HepG2 (cell line): ENCODE measurements around the gene CFAP61. TPM values are rescaled to one million over a fixed set of nuclear protein-coding genes. Genes with fewer than 3 reads are reported as not detected.

ENCODE experiments used
- ATAC-seq: fragments of 200-7000 bp; cut with Tn5 transposase; 3 replicates; pipeline ENCODE4 v1.9.1; 2020; ENCODE audit warnings: mild to moderate bottlenecking, moderate library complexity
- BruUV-seq: library from RNA; stranded (reverse); fragments of 400-500 nt; replicated peaks from 2 replicates; lab custom pipeline; 2021; lab: Mats Ljungman, UMichigan
- CTCF ChIA-PET: fragments of 300-600 bp; formaldehyde crosslinking; extraction: SDS; loops from one replicate; lab custom pipeline; 2021; ENCODE audit warnings: low total read pairs, inconsistent platforms, low intra/inter-chr PET ratio; lab: Yijun Ruan, JAX
- POLR2A ChIA-PET: fragments of 350-600 bp; sonication (Branson Sonifier 250); formaldehyde crosslinking; loops from one replicate; lab custom pipeline; 2020; ENCODE audit warnings: antibody characterized with exemption, inconsistent platforms; lab: Yijun Ruan, JAX
- DNase-seq: peaks from one replicate; pipeline ENCODE4 v3.0.0-alpha.2; 2015; ENCODE audit warnings: low spot score
- FAIRE-seq: peaks from 3 replicates; lab custom pipeline; 2011; peaks lifted over from hg19 to GRCh38; lab: Jason Lieb, UNC
- H2AFZ ChIP-seq: one replicate; pipeline ENCODE4 v1.6.1; 2011; ENCODE audit warnings: low read length, inconsistent platforms
- H3K27ac ChIP-seq: fragments of 300-600 bp; 3 replicates; pipeline ENCODE4 v1.8.0; 2011; ENCODE audit warnings: mixed run types, mild to moderate bottlenecking, mixed read lengths, low read length, inconsistent platforms; ENCODE audit not compliant: insufficient read depth; ENCODE audit errors: extremely low read length
- H3K27me3 ChIP-seq, 2 experiments: fragments of 200-600 bp in 1 of 2; 2 replicates in 1 of 2; 3 replicates in 1 of 2; pipeline versions ENCODE4 v1.6.0 to v1.8.0; 2011; ENCODE audit warnings: low read length in 2 of 2, mild to moderate bottlenecking in 2 of 2, moderate library complexity in 2 of 2, inconsistent platforms in 1 of 2; ENCODE audit not compliant: insufficient read depth in 2 of 2, control insufficient read depth in 1 of 2
- H3K36me3 ChIP-seq, 2 experiments: fragments of 200-600 bp in 1 of 2; replicated peaks in 1 of 2; 2 replicates in 1 of 2; 3 replicates in 1 of 2; pipeline versions ENCODE4 v1.5.1 to v1.8.0; 2011; ENCODE audit warnings: low read length in 2 of 2, inconsistent platforms in 1 of 2; ENCODE audit not compliant: insufficient read depth in 2 of 2, control insufficient read depth in 1 of 2
- H3K4me1 ChIP-seq: 2 replicates; pipeline ENCODE4 v1.5.1; 2012; ENCODE audit warnings: low read length, inconsistent platforms; ENCODE audit not compliant: insufficient read depth
- H3K4me2 ChIP-seq: 2 replicates; pipeline ENCODE4 v1.6.0; 2011; ENCODE audit warnings: low read depth, low read length, inconsistent platforms
- H3K4me3 ChIP-seq, 3 experiments: fragments of 200-600 bp in 1 of 3; sonication (generic), shearing (Covaris generic) in 1 of 3; replicated peaks in 1 of 3; 2 replicates each; pipeline ENCODE4 v1.5.1; 2011 to 2016; ENCODE audit warnings: low read length in 3 of 3, inconsistent platforms in 2 of 3, low read depth in 2 of 3, mild to moderate bottlenecking in 2 of 3, control low read depth in 1 of 3, mixed read lengths in 1 of 3; ENCODE audit not compliant: insufficient read depth in 1 of 3
- H3K79me2 ChIP-seq: one replicate; pipeline ENCODE4 v1.6.1; 2011; ENCODE audit warnings: low read length, inconsistent platforms; ENCODE audit not compliant: insufficient read depth
- H3K9ac ChIP-seq: 2 replicates; pipeline ENCODE4 v1.6.0; 2011; ENCODE audit warnings: mild to moderate bottlenecking, low read depth, low read length, inconsistent platforms; ENCODE audit not compliant: insufficient read depth
- H3K9me3 ChIP-seq: 2 replicates; pipeline ENCODE4 v1.5.1; 2012; ENCODE audit warnings: mild to moderate bottlenecking, low read length
- H4K20me1 ChIP-seq: 2 replicates; pipeline ENCODE4 v1.6.0; 2011; ENCODE audit warnings: inconsistent platforms, mild to moderate bottlenecking, low read length, moderate library complexity; ENCODE audit not compliant: insufficient read depth
- EP300 ChIP-seq, 3 experiments: sonication (generic) in 1 of 3; formaldehyde crosslinking in 1 of 3; IDR thresholded peaks; 2 replicates each; pipeline versions ENCODE4 v1.5.1 to v1.6.1; 2011 to 2020; ENCODE audit warnings: low read depth in 2 of 3, low read length in 2 of 3, borderline replicate concordance in 1 of 3, improper control_type of control experiment in 1 of 3, mild to moderate bottlenecking in 1 of 3, missing genetic modification reagents in 1 of 3, moderate library complexity in 1 of 3
- EZH2 ChIP-seq: conservative IDR thresholded peaks from 2 replicates; pipeline ENCODE4 v1.6.1; 2012; ENCODE audit warnings: mild to moderate bottlenecking, low read depth, low read length, moderate library complexity
- GZF1 ChIP-seq: sonication (generic); formaldehyde crosslinking; IDR thresholded peaks from 2 replicates; pipeline ENCODE4 v1.5.1; 2020; ENCODE audit warnings: mild to moderate bottlenecking, missing genetic modification reagents
- HNF4G ChIP-seq, 2 experiments: sonication (generic) in 1 of 2; formaldehyde crosslinking in 1 of 2; IDR thresholded peaks; 2 replicates each; pipeline versions ENCODE4 v1.4.0 to v1.6.1; 2011 to 2020; ENCODE audit warnings: borderline replicate concordance in 2 of 2, low read depth in 2 of 2, mild to moderate bottlenecking in 2 of 2, low read length in 1 of 2, missing genetic modification reagents in 1 of 2, moderate library complexity in 1 of 2
- KMT2B ChIP-seq: IDR thresholded peaks from 2 replicates; pipeline ENCODE4 v1.6.1; 2016; ENCODE audit warnings: missing genetic modification reagents, missing compliant biosample characterization
- PHF8 ChIP-seq: sonication (generic); formaldehyde crosslinking; IDR thresholded peaks from 2 replicates; pipeline ENCODE4 v1.5.0; 2020; ENCODE audit warnings: missing genetic modification reagents
- SIN3A ChIP-seq: IDR thresholded peaks from 2 replicates; pipeline ENCODE4 v1.6.1; 2011; ENCODE audit warnings: low read depth, mild to moderate bottlenecking, control low read depth, low read length, borderline replicate concordance
- TEAD2 ChIP-seq: sonication (generic); formaldehyde crosslinking; IDR thresholded peaks from 2 replicates; pipeline ENCODE4 v1.9.0; 2021; ENCODE audit warnings: missing genetic modification reagents
- TOE1 ChIP-seq: sonication (generic); formaldehyde crosslinking; IDR thresholded peaks from 2 replicates; pipeline ENCODE4 v1.4.0; 2020; ENCODE audit warnings: mild to moderate bottlenecking, missing genetic modification reagents
- YY1 ChIP-seq: IDR thresholded peaks from 2 replicates; pipeline ENCODE4 v1.6.1; 2011; ENCODE audit warnings: low read length, low read depth, moderate library complexity, mild to moderate bottlenecking; ENCODE audit not compliant: insufficient read depth, insufficient replicate concordance
- ZNF232 ChIP-seq: sonication (generic); formaldehyde crosslinking; IDR thresholded peaks from 2 replicates; pipeline ENCODE4 v1.4.0; 2020; ENCODE audit warnings: missing genetic modification reagents, borderline replicate concordance
- ZNF24 ChIP-seq: fragments of 450-650 bp; IDR thresholded peaks from 2 replicates; pipeline ENCODE4 v1.6.1; 2017; ENCODE audit warnings: antibody characterized with exemption, mild to moderate bottlenecking
- ZNF577 ChIP-seq: sonication (generic); formaldehyde crosslinking; IDR thresholded peaks from 2 replicates; pipeline ENCODE4 v1.4.0; 2020; ENCODE audit warnings: mild to moderate bottlenecking, low read depth, missing genetic modification reagents, borderline replicate concordance
- WGBS: methylation state at CpG from one replicate; pipeline ENCODE4 v1.1.6; 2017; ENCODE audit warnings: low lambda C conversion rate; 5-methylcytosine and 5-hydroxymethylcytosine counted together
- in situ Hi-C: cut with HindIII; loops from 2 replicates; pipeline ENCODE4 v1.10.0; 2017; ENCODE audit warnings: low pct_unique_long_range_greater_than_20kb; ENCODE audit not compliant: extremely low pct_ligation_motif_present
- intact Hi-C: fragments of 100-400 bp; cut with micrococcal nuclease; formaldehyde crosslinking; loops from one replicate; pipeline ENCODE4 v1.10.0; 2022; ENCODE audit not compliant: unreplicated experiment
- polyA plus RNA-seq, 8 experiments: library from polyadenylated mRNA; depleted of rRNA in 3 of 8; stranded (reverse) in 7 of 8; unstranded in 1 of 8; fragments of >200 nt; fragmentation: Illumina TruSeq in 4 of 8; extraction: Trizol in 4 of 8; gene quantifications; 2 replicates each; pipeline versions ENCODE4 v1.2.1 to v1.2.3, GENCODE V29; 2011 to 2016; ENCODE audit warnings: low read depth in 4 of 8, missing spikeins in 1 of 8, mixed read lengths in 1 of 8; ENCODE audit not compliant: insufficient read depth in 1 of 8
- total RNA-seq, 5 experiments: library from RNA; depleted of rRNA; stranded (reverse); fragments of >200 nt; fragmentation: Illumina TruSeq; extraction: Trizol; gene quantifications; 2 replicates each; pipeline ENCODE4 v1.2.3, GENCODE V29; 2016; ENCODE audit warnings: low read depth in 1 of 5
- TF ChIP-seq, protein P1 (sequence below): sonication (generic); formaldehyde crosslinking; IDR thresholded peaks from 2 replicates; pipeline ENCODE4 v1.4.0; 2020; ENCODE audit warnings: mild to moderate bottlenecking, missing genetic modification reagents
- TF ChIP-seq, protein P2 (sequence below): sonication (generic); formaldehyde crosslinking; IDR thresholded peaks from 2 replicates; pipeline ENCODE4 v1.5.1; 2020; ENCODE audit warnings: mild to moderate bottlenecking, moderate library complexity, missing genetic modification reagents

CFAP61 gene
- total and polyA plus RNA-seq, 2 of the 13 experiments (the other 11 are each of a cell fraction or from before 2014, with no cell fraction given): 0.27 TPM; not detected in 1

DNA sequence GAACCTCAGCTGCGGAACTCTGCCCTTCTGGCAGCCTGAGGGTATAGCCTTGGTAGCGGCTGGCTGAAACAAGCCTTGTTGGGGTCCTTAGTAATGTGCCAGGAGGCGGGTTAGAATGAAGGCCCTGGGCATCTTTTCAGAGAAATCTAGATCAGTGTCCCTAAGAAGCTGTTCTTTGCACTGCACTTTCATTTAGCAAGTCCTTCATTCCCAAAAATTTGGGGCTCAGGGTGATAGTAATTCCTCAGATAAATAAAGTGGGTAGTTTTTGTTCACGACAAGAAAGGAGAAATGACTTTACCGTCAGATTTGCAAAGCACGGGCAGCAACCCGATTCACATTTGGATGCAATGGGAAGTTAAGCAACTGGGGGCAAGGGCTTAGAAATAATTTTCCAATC lies 318.8 kb downstream of the CFAP61 start:
- H3K36me3 ChIP-seq: no peaks in the 10 kb centered on the region
- in situ Hi-C loops: no loop called here
- no peak for ATAC-seq

DNA sequence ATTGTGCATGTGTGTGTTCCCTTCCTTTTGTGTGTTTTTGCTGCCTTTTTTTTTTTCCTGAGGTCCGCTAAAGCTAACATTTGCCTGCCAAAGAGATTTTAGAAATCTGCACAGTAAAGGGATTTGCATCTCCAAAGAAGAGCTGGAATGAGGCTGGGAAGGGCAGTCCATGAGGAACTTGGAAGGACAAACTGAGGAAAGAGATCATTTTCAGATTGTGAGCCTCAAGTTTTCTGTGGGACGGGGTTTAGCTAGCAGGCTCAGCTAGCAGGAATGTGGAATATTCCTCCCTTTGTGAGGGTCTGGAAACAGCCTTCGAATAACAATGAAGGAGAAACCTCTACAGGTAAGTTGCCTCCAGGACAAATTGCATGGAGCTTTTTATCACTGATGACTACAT lies 319.3 kb downstream of the CFAP61 start:
- H3K27ac ChIP-seq: no peak overlapping the region
- no peak overlapping the region for H3K9ac ChIP-seq
- intact Hi-C loops (no loop called here), in situ Hi-C loops (no loop called here)
- FAIRE-seq (no peak), DNase-seq (no peak), ATAC-seq (no peak)
- no TSS peak for BruUV-seq
- ChIA-PET CTCF (no interaction called here), POLR2A (no interaction called here)
- no peaks in the 10 kb centered on the region for H3K36me3 ChIP-seq
- no peak overlapping the region for H3K4me2 ChIP-seq
- H4K20me1 ChIP-seq: no peaks in the 10 kb centered on the region
- WGBS: 19% methylated on average over 3 of the region's 3 CpGs
- peaks cover 11% of the 10 kb centered on the region; the same call in 1 of the 2 replicates for H3K4me1 ChIP-seq
- no peak overlapping the region for H2AFZ ChIP-seq
- H3K27me3 ChIP-seq: peaks cover 19 to 84% of the 10 kb centered on the region in 2 experiments; a peak in 4 of 5 replicates
- no peaks in the 10 kb centered on the region for H3K9me3 ChIP-seq
- H3K4me3 ChIP-seq: no peak overlapping the region
- H3K79me2 ChIP-seq: no peaks in the 10 kb centered on the region
- TF ChIP-seq PHF8 (CRISPR knock-in tag): no peak
- TF ChIP-seq TEAD2 (CRISPR knock-in tag): no peak
- TF ChIP-seq, protein P1, sequence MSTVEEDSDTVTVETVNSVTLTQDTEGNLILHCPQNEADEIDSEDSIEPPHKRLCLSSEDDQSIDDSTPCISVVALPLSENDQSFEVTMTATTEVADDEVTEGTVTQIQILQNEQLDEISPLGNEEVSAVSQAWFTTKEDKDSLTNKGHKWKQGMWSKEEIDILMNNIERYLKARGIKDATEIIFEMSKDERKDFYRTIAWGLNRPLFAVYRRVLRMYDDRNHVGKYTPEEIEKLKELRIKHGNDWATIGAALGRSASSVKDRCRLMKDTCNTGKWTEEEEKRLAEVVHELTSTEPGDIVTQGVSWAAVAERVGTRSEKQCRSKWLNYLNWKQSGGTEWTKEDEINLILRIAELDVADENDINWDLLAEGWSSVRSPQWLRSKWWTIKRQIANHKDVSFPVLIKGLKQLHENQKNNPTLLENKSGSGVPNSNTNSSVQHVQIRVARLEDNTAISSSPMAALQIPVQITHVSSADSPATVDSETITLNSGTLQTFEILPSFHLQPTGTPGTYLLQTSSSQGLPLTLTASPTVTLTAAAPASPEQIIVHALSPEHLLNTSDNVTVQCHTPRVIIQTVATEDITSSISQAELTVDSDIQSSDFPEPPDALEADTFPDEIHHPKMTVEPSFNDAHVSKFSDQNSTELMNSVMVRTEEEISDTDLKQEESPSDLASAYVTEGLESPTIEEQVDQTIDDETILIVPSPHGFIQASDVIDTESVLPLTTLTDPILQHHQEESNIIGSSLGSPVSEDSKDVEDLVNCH (CRISPR knock-in tag): no peak
- no peak for TF ChIP-seq KMT2B (CRISPR knock-in tag)
- TF ChIP-seq EP300 (IDR thresholded peaks at IDR 0.05; ENCODE audit: low read depth in 2 of 2, low read length in 2 of 2): no peak
- TF ChIP-seq EP300 (CRISPR knock-in tag; IDR thresholded peaks at IDR 0.05; ENCODE audit: borderline replicate concordance): no peak
- no peak for TF ChIP-seq TOE1 (CRISPR knock-in tag)
- TF ChIP-seq, protein P2, sequence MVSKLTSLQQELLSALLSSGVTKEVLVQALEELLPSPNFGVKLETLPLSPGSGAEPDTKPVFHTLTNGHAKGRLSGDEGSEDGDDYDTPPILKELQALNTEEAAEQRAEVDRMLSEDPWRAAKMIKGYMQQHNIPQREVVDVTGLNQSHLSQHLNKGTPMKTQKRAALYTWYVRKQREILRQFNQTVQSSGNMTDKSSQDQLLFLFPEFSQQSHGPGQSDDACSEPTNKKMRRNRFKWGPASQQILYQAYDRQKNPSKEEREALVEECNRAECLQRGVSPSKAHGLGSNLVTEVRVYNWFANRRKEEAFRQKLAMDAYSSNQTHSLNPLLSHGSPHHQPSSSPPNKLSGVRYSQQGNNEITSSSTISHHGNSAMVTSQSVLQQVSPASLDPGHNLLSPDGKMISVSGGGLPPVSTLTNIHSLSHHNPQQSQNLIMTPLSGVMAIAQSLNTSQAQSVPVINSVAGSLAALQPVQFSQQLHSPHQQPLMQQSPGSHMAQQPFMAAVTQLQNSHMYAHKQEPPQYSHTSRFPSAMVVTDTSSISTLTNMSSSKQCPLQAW (CRISPR knock-in tag): no peak
- no peak for TF ChIP-seq ZNF232 (CRISPR knock-in tag)
- TF ChIP-seq GZF1 (CRISPR knock-in tag): no peak
- no peak for TF ChIP-seq YY1
- TF ChIP-seq HNF4G (IDR thresholded peaks at IDR 0.05; ENCODE audit: borderline replicate concordance, low read depth, low read length): no peak
- no peak for TF ChIP-seq HNF4G (CRISPR knock-in tag; IDR thresholded peaks at IDR 0.05; ENCODE audit: borderline replicate concordance, low read depth)
- no peak for TF ChIP-seq ZNF577 (CRISPR knock-in tag)
- no peak for TF ChIP-seq SIN3A

More for the DNA sequence above, 318.8 kb downstream of the CFAP61 start:
- Histone ChIP-seq H4K20me1 (no peaks in the 10 kb centered on the region), H3K27me3 (peaks cover 20 to 89% of the 10 kb centered on the region in 2 experiments; a peak in 4 of 5 replicates), H2AFZ (no peak overlapping the region), H3K79me2 (no peaks in the 10 kb centered on the region), H3K9ac (no peak overlapping the region), H3K27ac (no peak overlapping the region), H3K4me2 (no peak overlapping the region), H3K9me3 (no peaks in the 10 kb centered on the region), H3K4me3 (no peak overlapping the region), H3K4me1 (peaks cover 11% of the 10 kb centered on the region; the same call in 1 of the 2 replicates)
- FAIRE-seq (no peak), DNase-seq (no peak)
- CTCF ChIA-PET: no interaction called here
- WGBS: 38% methylated on average over 7 of the region's 7 CpGs
- TF ChIP-seq ZNF24 (no peak), EZH2 (peak; percentile 74; the same call in 1 of the 2 replicates)
- no TSS peak for BruUV-seq
- POLR2A ChIA-PET: no interaction called here
- intact Hi-C loops: no loop called here
